C4-2B (cell line): Measurements from ENCODE around the gene PSKH1.
"Not testable (repeated sequence)": the region's sequence is repeated elsewhere in the genome, so short reads cannot be mapped to it uniquely, and the experiment has no call there.

ENCODE experiments used
- H3K27ac ChIP-seq: fragments of 450-650 bp; 2 replicates; pipeline ENCODE4 v1.5.1; 2017
- CTCF ChIP-seq: fragments of 450-650 bp; conservative IDR thresholded peaks from 2 replicates; pipeline ENCODE4 v1.5.1; 2017; ENCODE audit warnings: mild to moderate bottlenecking
- ZFX ChIP-seq: fragments of 450-650 bp; IDR thresholded peaks from 2 replicates; pipeline ENCODE4 v1.6.1; 2017

Gene PSKH1

DNA sequence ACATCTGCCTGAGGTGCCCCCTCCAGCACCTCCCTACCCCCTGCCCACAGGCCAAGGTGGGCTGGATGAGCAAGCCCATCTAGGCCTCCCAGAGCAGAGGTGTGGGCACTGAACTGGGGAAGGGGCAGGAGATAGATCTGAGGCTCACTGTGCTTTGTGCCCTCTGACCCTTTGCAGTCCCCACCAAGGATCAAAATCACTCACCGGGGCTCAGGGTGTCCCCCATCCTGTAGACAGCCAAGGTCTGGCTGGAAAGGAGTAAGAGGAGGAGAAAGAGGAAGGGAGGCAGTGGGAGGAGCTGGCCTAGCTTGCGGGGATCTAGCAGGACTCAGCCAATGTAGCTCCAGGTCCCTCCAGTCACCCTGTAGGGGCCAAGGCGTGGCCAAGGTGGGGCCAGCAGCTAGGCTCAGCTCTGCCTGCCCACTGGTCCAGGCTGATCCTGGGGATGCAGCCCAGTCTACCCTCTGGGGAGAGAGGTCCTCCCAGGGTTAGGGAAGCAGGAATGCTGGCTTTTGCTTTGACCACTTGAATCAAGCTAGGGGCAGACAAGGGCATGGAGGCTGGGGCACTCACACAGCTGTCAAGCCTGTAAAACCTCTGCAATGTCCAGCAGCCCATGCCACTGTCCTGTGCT, 73.6 kb downstream of the PSKH1 start:
- no peak overlapping the region; the same call in 1 of the 2 replicates for H3K27ac ChIP-seq

DNA sequence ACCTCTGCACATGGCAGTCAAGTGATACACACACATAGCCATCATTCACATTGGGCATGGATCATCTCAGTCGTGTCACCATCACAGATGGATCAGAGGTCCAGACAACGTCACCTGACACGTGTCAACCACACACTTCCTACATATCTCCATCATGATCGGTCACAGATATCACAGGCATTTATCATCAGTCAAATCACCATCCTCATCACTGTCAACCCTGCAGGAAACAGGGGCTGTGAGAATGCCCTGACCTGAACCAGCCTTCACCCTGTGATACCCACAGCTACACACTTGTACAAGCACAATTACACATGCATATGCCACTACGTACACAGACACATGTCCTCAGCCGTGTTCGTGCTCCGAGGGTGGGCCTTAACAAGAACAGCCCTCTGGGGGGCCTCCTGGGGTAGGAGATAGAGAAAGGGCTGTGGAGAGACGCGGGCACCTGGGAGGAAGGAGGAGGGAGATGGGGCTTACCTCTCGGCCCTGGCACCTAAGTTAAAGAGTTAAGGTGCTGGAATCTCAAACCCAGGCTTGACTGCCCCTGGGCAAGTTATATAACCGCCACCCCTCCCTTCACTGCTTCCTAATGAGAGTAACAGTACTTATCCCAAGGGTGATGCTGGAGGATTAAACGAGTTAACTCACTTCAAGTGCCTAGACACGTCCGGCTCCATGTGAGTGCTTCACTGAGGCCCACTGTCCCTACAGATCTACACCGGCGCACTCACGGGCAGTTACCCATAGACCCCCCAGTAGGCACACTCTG, 74.3 kb downstream of the PSKH1 start:
- no peak overlapping the region for H3K27ac ChIP-seq
- TF ChIP-seq CTCF (no peak), ZFX (no peak)

More for the DNA sequence above, 73.6 kb downstream of the PSKH1 start:
- TF ChIP-seq CTCF (no peak), ZFX (no peak)

DNA sequence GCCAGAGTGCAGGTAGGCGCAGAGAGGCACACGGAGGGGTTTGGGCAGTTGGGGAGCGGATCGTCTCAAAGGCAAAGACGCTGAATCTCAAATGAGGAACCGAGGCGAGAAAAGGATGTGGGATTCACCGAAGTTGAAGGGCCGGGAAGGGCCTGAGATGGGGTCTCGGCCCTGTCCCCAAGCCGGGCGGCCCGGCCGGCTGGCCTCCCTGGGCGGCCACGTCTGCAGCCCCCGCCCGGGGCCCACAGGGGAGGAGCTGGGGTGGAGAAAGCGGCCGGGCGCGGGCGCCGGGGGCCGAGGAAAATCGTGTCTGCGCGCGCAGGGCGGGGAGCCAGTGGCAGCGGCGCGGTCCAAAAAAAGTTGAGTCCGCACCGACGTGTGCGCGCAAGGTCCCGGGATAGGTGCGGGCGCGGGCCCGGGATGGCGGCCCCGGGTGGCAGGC, 74.9 kb downstream of the PSKH1 start:
- H3K27ac ChIP-seq, result no peak overlapping the region
- TF ChIP-seq CTCF (no peak), ZFX (no peak)

DNA sequence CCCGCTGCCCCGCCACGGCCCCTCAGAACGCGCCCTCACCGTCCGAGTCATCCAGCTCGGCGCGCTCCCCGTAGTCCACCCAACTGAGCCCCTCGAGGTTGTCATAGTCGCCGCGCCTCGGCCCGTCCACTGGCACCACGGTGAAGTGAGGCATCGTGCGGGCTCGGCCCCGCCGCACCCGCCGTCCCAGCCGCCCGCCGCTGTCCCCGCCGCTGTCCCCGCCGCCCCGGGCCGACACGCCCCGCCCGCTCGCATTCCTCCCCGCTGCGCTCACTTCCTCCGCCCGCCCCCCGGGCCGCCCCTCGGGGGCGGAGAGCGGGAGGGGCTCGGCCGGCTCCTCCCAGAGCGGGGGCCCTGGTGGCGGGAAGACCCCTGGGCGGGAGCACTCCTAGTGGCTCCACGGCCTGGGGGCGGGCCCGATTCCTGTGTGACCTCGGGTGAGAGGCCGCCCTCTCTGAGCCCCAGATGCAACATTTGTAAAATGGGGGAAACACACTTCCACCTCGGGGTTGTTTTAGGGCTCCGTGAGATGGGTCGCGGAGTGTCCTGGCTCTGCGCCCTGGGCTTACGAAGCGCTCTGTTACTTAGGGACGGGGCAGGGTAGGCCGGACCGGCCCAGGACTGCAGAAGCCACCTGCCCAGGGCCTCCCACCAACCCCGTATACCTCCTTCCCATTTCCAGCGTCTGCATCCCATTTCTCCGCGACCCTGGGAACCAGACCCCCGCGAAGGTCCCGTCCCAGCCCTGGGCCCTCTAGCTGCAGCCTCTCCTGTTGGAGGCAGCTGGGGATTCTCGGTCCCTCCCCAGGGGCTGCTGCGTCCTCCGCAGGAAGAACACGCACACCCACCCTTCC, 75.6 kb downstream of the PSKH1 start, which contains the start of gene SLC12A4:
Gene SLC12A4, minus strand, starts transcription at position 238 of the 854 bp plus-strand sequence. Its CDS starts 84 bp downstream, at position 154.
- no peak within 1 kb of the TSS for H3K27ac ChIP-seq
- no peak for TF ChIP-seq CTCF
- no peak for TF ChIP-seq ZFX

DNA sequence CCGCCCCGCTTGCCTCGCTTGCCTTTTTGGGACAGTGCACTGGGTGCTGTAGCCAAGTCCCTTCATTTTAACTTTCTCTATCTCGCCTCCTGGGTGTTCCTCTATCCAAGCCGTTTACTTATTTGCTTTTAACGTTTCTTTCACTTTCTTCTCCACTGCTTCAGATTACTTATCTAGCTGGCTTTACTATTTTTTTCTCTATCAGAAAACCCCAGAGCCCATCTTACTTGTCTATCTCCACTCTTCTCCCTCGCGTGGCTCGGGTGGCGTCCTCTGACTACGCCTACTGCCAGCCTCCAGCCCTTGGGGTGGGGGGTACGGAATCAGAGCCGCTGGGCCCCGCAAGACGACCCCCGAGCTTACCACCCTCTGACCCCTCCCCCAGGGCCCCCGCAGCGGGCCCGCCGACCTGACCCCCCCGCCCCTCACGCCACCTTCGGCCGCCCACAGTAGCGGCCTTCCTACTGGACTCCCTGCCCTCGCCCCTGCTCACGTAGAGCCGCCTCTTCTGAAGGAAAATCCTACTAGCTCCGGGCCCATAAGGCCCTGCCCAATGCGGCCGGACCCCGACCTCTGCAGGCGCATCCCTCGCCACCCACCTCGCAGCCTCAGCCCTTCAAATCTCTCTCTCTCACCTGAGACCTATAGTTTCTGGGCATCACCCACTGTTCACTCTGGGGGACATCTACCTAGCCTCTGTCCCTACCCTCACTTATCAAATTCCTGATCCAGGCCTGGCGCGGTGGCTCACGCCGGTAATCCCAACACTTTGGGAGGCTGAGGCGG, 76.4 kb downstream of the PSKH1 start:
- no peak overlapping the region for H3K27ac ChIP-seq
- no peak for TF ChIP-seq CTCF
- TF ChIP-seq ZFX, result no peak

DNA sequence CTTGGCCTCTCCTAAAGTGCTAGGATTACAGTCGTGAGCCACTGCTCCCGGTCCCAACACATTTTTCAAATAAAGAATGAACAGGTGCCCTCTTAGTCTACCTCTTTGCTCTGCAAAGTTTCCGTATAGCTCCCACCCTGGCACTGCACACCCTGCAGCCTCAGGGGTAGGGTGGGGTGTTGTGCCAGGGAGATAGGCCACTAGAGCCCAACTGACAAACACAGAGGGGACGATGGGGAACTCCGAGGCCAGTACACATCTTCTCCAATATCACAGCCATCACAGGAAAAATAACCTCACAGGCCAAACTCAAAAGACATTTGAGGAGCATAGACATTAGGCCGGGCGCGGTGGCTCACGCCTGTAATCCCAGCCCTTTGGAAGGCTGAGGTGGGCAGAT, 78.1 kb downstream of the PSKH1 start:
- no peak overlapping the region for H3K27ac ChIP-seq
- no peak for TF ChIP-seq ZFX

DNA sequence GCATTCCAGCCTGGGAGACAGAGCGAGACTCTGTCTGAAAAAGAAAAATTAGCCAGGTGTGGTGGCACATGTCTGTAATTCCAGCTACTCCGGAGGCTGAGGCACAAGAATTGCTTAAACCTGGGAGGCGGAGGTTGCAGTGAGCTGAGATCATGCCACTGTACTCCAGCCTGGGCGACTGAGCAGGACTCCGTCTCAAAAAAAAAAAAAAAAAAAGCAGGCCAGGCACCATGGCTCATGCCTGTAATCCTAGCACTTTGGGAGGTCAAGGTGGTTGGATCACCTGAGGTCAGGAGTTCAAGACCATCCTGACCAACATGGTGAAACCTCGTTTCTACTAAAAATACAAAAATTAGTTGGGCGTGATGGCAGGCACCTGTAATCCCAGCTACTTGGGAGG, 79.2 kb downstream of the PSKH1 start:
- not testable (repeated sequence) for H3K27ac ChIP-seq
